ENCODE measurements around the gene FAM83C.

Gene FAM83C

DNA sequence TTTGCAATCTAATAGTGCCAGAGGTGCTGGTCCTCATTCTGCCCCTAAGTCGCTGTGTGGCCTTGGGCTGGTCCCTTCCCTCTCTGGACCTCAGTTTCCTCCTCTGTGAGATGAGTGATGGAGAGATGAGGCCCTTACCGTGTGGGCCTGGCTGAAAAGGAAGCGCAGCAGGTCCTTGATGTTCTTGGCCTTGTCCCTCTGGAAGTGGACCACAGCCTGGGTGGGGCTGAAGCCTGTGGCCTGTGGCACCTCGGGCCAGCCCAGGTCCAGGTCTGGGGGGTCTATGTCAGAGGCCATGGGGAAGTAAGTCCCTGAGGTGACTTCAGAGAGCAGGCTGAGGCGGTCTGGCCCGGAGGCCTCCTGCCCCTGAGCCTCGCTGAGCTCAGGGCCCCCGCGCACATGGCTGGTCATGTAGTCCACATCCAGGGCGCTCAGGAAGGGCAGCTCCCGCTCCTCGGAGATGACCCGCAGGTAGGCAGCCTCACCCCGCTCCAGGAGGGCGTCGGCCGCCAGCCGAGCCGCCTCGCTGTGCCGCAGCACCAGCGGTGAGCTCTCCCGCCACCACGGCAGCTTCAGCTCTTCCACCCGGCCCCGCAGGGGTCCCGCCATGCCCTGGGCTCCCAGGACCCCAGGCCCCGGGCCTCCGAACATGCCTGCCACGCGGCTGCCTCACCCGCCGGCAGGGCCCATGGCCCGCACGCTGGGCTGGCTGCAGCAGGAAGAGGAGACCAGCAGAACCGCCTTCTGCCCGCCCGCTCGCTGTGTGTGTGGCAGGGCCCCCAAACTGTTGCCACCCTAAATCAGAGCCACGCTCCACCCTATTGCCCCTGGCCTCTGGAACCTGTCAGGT is at the start of gene FAM83C:
FAM83C (minus strand) TSS at position 772 of the 850 bp plus-strand sequence; CDS start at position 651, 121 bp downstream.
- in situ Hi-C loops (cut with MboI; ENCODE audit: low sequenced_read_pairs) = no loop called here

DNA sequence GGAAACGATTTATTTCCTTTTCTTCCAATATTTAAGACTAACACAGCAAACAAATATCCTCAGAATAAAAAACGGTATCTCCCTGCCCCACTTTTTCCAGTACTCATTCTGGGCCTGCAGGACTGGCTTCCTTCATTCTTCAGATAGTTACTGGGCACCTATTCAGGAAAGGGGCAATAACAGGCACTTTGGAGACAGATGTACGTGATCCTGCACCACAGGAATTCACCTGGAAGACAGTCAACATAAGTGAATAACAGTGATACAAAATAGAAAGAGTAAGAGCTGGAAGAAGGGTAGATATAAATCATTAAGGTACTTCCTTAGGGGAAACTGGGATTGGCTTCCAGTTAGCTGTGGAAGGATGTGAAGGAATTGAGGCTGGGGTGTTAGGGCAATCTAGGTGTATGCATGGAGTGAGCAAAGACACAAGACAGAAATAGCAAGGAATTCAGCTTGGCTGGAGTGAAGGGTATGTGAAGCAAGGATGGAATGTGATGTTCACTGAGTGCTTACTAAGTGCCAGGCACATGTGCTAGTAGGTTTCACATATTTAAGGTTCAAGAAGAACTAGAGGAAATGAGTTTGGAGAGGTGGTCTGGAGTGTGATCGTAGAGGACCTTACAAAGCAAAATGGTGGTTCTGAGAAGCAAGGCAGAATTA is 49.3 kb upstream of the FAM83C start:
- in situ Hi-C loops (cut with MboI; ENCODE audit: low sequenced_read_pairs) = no loop called here

DNA sequence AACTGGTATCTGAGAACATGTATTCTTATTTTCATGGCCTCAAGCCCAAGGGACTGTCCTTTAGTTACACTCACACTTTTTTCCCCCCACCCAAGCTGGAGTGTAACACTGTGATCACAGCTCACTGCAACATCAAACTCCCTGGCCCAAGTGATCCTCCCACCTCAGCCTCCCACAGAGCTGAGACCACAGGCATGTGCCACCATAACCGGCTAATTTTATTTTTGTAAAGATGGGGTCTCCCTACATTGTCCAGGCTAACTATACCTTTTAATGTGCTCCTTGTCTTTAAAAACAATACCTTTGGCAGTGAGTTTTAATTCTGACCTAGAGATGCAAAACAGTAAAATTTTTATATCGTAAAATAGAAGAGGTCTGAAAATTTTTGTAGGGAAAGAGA is 48.2 kb upstream of the FAM83C start:
- in situ Hi-C loops (cut with MboI; ENCODE audit: low sequenced_read_pairs) = no loop called here

DNA sequence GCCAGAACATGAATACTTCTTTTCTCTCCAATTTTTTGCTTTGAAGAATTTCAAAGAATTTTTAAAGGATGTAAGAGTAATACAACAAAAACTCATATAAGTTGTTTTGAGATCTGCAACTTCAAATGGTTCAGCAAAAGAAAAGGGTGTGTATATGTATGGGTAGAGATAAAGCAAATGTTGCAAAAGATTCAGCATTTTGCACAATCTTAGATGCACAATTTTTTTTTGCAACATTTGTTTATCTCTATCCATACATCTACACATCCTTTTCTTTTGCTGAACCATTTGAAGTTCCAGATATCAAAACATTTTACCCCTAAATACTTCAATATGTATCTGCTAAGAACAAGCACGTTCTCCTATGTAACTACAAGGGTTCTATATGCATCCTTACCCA is 47.4 kb upstream of the FAM83C start:
- in situ Hi-C loops (cut with MboI; ENCODE audit: low sequenced_read_pairs) = no loop called here

DNA sequence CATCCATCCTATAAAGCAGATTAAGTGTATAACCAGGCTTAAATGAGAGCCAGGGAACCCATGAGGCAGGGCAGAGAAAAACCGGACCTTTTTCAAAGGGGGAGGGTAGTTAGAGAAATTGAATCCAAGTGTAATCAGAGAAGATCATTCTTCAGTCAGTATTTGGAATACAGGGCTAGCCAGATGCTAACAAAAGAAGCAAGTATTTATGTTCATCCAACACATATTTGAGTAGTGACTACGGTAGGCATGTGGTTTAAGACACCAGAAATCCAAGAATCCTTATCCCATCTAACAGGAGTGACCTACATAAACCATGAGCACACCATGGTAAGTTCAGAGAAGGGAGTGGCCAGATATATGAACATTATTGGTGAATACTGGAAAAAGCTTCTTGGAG is 46.8 kb upstream of the FAM83C start:
- in situ Hi-C loops (cut with MboI; ENCODE audit: low sequenced_read_pairs) = no loop called here

DNA sequence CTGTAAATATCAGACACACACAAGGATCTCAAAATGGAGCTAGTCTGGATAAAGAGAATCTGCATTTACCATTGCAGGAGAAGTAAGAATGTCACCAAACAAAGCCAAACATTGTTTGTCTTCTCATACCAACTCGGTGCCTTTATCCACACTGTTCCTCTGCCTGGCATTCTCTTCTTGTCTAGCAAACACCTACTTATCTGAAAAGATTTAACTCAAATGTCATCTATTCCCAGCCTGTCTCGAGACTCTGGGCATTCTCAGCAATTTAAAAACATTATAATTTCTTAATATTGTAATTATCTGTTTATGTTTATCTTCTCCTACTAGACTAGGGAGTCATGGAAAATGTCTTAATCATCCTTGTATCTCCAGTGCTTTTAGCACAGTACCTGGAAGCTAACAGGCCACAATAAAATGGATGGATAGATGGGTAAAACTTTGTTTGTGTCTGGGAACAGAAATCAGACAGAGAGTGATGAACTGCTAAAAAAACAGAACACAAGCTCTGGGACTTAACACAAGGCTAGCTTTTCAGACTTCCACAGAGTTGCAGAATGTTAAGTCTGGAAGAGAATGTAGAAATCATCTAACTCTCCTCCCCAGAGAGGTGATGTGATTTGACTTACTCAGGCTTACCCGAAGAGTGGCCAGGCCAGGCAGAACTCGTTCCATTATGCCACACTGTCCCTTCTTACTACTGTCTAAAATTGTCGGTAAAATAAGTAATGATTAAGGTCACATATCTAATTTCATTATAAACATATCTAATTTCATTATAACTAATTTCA is 42.3 kb upstream of the FAM83C start:
- in situ Hi-C loops (cut with MboI; ENCODE audit: low sequenced_read_pairs) = no loop called here

DNA sequence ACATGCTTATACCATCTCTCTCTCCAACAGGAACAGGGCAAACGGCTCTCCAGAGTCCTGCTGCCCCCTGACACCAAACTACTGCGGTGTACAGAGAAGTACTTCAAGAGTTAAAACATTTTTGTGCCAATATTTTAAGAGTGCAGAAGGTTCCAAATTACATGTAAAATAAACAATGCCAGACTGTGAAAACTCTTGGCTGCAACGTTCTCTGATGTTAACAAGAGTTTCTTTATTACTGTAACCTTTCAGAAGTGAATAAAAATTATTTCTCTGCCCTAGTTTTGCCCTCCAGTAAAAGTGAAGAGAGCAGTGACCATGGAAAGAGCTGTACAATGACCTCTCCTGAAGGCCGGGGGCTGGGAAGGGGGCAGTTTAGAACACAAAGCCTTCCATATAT is 41.4 kb upstream of the FAM83C start:
- in situ Hi-C loops (cut with MboI; ENCODE audit: low sequenced_read_pairs) = no loop called here

DNA sequence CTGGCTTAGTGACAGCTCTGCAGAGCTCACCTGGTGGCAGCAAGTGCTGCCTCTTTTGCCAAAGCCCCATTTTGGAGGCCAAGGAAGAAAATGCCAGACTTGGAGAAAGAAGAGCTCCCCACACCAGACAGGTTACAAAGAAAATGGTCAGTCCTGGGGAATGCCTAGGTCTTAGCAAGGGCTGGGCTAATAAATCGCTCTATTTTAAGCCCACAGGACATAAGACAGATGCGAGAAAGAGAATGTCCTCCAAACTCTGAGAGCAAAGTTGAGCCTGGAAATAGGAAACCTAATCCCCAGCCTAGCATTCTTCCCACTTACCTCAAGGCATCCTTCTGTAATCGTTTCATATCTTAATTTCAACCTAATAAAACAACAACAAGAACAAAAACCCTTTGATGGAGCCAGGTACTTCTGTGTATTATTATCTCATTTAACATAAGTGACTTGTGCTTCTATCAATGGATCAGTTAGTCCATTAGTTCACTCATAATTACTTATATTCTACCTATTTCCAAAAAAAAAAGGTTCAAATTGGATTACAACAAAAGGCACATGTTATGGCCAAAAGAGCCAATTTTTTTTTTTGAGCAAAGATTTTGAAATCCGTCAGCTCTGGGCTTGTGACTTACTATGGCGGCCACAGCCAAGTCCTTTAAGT is 40.4 kb upstream of the FAM83C start:
- in situ Hi-C loops (cut with MboI; ENCODE audit: low sequenced_read_pairs) = no loop called here

DNA sequence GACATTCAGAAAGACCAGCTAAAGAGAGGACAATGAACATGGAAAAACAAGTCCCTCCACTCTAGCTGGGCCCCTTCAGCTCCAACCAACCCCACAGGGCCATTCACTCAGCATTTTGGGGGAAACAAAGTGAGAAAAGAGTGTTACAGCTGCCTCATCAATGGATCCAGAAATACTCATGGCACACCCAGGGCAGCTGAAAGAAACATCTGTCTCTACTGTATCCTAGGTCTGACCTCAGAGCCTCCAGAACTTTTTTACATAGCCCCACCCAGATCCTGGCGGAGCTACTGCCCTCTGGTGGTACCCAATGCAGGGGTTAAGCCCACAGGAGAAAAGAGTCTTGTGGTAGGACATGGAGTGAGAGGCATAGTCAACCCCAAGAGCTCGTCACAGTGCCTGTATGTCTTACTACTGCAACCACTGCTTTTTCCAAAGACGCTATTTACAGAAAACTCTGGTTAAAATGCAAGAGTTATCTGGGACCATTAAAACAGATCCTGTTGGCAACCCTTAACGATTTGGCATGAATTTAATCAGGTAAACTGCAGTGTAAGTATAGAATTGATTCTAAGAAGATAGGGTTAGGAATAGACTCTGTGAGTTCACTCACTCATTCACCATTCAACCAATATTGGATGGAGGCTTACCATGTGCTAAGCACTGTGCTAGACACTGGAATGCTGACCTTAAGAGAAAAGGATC is 37.4 kb upstream of the FAM83C start:
- in situ Hi-C loops (cut with MboI; ENCODE audit: low sequenced_read_pairs) = no loop called here

DNA sequence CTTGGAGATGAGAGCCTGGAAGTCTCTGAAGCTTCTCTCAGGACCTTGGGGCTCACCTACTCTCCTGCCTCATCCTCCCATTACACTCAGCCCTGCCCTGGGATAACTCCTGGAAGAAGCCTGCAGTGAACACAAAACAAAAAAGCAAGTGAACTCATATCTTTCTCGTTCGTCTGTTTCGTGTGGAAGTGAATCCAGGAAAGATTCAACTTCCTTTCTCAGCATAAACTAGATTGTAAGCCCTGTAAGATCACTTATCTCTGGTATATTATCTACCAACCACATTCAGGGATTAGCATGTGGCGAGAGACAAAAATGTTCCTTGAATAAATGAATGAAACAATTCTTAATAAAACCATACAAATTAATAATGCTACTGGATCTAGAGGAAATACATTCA is 36.5 kb upstream of the FAM83C start:
- in situ Hi-C loops (cut with MboI; ENCODE audit: low sequenced_read_pairs) = no loop called here

DNA sequence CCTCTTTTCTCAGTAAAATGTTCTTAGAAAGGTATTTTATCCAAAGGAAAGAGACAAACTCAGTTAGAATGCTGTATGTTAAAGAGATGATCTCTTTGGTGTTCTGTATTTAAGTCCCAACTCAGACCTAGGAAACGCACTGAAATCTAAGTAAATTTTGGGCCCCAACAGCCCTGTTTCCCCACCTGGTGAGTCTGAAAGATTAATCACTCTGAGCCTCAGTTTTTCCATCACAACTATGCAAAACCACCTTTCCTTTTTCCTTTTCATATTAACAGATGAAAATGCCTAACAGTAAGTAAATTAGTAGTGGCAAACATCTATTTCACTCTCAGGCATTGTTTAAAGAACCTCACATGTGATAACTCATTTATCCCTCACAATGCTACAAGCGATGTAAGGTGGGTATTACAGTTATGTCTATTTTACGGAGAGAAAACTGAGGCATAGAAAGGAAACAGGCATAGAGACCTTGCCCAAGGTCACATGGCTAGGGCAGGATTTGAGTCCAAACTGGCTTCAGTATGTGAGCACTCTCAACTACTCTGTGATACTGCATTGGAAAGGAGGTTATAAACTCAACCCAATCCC is 36.0 kb upstream of the FAM83C start:
- in situ Hi-C loops (cut with MboI; ENCODE audit: low sequenced_read_pairs) = no loop called here

DNA sequence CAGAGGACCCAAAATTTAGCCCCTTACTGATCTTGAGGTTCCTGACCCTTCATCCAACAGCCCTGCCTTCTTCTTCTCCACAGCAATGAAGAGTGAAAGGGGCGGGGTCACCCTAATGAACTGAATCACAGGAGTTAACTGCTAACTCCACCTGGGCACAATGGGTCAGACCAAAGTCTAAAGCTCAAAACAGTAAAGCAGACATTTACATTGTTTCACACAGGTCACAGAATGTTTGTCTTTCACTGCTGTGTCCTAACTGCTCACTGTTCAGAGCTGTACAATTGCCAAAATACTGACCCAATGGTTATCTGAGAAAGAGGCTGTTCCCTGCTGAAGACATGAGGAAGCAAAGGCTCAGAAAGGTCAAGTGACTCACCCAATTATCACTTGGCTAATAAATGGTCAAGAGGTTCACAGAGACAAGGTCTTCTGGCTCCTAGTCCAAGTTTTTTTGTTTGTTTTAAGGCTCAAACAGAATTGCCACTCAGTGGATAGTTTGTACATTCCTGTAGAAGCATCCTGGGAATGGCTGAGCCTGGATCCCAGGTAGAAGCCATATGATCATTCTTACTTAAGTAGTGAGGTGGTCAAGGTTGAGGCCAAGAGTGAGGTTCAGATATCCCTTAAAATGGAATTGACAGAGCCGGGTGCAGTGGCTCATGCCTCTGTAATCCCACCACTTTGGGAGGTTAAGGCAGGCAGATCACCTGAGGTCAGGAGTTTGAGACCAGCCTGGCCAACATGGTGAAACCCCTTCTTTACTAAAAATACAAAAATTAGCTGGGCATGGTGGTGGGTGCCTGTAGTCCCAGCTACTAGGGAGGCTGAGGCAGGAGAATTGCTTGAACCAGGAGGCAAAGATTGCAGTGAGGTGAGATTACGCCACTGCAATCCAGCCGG is 35.1 kb upstream of the FAM83C start:
- in situ Hi-C loops (cut with MboI; ENCODE audit: low sequenced_read_pairs) = no loop called here

DNA sequence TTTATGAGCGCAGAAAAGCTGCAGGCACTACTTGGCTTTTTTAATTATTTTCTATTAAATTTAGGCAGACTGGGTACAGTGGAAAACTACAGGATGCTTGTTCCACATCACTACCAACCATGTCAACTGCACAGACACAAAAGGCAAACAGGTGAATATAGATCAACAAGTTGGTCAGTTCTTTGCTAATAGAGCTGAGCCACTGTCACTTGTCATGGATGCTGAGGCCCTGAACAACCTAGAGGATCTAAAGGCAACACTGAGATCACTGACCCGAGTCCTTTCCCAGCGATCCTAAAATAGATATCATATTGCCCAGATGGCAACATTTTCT is 34.5 kb upstream of the FAM83C start:
- in situ Hi-C loops (cut with MboI; ENCODE audit: low sequenced_read_pairs) = no loop called here

DNA sequence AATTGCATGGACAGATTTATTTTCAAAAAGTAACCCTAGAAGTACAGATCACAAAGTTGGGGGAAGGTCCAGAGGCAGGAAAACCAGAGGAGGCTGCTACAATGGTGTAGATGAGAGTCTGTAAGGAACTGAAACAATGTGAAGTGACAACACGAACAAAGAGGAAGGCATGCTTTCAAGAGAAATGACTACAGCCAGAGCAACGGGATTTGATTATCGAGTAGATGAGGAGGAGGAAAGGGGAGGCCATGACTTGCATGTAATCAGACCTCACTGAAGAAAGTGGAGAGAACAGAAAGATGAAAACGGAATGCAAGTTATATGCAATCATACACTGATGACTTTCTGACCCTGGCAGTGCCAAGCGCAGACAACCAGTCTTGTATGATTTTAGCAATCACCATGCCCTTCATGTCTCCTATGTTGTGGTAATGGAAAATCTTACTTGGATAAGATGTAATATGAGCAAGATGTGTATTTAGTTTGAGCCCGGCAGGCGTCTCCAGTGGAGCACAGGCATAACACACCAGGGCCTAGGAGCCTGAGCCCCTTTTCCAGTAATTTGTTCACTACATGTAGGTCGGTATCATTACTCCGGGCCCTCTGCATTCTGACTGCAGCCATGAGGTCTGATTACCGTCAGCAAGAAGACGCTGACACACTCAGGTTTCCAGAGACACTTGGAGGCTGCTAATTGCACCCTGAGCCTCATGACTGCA is 34.0 kb upstream of the FAM83C start:
- in situ Hi-C loops (cut with MboI; ENCODE audit: low sequenced_read_pairs) = no loop called here

DNA sequence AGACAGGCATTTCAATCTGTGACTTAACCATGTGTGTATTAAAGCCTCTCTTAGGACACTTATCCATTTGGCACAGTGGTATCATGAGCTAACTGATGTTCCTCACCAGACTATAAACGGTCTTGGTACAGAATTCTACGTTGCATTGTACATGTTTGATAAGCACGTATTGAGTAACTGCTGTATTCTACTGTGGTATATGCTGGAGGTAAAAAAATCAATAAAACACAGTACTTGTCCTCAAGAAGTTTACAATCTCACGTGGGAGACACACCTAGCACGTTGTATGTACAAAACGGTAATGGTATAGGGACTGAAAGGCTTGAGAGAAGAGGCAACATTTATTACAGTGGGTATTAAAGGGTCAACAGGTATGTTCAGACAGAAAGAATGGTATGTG is 33.2 kb upstream of the FAM83C start:
- in situ Hi-C loops (cut with MboI; ENCODE audit: low sequenced_read_pairs) = no loop called here

DNA sequence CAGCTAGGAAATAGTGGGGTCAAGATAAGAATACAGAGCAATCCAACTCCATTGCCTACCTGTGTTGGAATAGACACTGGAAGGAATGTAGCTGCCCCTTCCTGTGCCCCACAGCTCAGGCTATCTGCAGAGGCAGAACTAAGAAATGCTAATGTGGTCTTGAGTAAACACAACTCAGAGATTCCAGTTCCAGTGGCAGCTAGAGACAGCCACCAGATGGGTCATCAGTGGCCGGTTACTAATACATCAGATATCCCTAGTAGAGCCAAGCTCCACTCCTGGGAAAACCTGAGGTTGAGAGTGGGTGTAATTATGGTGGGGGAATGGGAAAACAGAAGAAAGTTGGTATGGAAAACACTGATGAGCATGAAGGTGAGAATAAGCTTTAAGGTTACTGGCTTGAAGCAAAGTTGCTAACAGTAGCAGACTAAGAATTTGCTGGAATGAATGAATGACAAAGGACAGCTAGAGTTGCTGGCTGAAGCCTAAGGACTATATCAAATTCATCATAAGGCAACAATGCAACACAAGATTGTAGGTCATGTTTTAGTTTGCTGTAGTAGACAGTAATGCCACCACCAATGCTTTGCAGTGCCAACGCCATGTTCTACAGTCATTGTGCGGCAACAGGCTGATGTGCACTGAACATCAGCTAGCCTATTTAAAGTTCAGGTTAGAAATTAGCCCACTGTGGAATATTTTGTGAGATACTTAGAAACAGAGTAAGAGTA is 28.3 kb upstream of the FAM83C start:
- in situ Hi-C loops (cut with MboI; ENCODE audit: low sequenced_read_pairs) = no loop called here

DNA sequence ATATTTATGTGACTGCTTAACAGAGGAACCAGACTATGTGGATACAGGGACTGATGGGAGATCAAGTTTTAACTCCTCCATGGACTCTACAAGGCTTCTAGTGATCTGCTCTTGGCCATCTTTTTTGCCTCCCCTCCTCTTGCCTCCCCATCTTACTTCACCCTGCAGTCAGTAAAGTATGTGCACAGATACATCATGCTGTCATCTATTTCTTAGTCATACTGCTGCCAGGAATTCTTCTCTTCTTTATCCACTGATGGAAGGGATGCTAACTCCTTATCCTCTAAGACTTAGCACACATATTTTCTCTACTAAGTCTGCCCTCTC is 27.6 kb upstream of the FAM83C start:
- in situ Hi-C loops (cut with MboI; ENCODE audit: low sequenced_read_pairs) = no loop called here

DNA sequence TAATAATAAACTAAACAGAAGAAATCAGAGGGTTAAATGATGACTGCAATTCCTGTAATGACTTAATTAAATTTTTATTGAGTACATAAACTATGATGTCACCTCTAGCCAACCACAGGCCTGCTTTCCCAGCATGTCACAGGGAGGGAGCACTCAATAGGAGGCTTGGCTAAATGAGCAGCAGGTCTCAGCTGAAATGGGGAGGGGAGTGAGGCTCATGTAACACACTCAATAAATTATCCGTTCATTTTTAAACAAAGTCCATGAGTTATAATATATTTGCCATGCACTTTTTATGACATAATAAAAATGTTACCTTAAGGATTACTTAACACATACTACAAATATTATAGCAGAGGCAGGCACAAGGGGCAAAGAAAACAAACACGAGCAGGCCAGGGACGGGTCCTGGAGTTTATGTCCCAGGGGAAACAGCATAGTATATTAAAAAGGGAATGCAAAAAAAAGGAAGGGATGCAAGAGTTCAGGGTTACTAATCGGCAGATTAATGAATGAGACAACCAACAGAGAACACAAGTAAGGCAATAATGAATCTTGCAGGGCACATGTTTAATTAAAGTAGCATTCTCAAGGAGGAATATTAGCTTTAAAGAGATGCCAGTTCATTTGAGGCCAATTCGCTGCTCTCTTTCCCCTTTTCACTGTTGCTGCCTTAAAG is 27.1 kb upstream of the FAM83C start:
- in situ Hi-C loops (cut with MboI; ENCODE audit: low sequenced_read_pairs) = no loop called here
